ENCODE data around the gene LOC101059915.
"Not testable (repeated sequence)": the region's sequence is repeated elsewhere in the genome, so short reads cannot be mapped to it uniquely, and the experiment has no call there.

DNA sequence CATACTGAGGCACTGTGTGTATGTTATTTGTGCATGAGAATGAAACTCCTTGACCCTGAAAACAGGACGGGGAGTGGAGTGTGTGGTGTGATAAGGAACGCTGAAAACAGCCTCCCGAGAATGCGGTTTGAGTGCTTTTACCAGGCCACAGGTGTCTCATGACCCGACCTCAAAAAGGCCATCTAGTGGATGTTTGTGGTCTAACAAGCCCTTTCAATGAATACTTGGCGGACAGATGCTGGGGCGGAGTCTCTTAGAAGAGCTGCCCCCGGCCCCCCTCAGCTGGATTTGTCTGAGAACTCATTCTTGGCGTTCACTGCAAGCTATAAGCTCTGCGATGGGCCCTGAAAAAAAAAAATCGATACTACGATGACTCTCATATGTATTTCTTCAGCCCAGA lies 35.5 kb downstream of the LOC101059915 start:
- TF ChIP-seq POLR2A (IDR thresholded peaks at IDR 0.05); POLR2AphosphoS5 (IDR thresholded peaks at IDR 0.05; ENCODE audit: insufficient read depth in 1 of 2, low read depth in 1 of 2): not testable (repeated sequence)
- TF ChIP-seq, protein P1, sequence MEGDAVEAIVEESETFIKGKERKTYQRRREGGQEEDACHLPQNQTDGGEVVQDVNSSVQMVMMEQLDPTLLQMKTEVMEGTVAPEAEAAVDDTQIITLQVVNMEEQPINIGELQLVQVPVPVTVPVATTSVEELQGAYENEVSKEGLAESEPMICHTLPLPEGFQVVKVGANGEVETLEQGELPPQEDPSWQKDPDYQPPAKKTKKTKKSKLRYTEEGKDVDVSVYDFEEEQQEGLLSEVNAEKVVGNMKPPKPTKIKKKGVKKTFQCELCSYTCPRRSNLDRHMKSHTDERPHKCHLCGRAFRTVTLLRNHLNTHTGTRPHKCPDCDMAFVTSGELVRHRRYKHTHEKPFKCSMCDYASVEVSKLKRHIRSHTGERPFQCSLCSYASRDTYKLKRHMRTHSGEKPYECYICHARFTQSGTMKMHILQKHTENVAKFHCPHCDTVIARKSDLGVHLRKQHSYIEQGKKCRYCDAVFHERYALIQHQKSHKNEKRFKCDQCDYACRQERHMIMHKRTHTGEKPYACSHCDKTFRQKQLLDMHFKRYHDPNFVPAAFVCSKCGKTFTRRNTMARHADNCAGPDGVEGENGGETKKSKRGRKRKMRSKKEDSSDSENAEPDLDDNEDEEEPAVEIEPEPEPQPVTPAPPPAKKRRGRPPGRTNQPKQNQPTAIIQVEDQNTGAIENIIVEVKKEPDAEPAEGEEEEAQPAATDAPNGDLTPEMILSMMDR (IDR thresholded peaks at IDR 0.05): not testable (repeated sequence)

Measured in vagina (tissue), 2 donors.